HepG2 (cell line): ENCODE measurements around the gene GDAP2. TPM values are rescaled to one million over a fixed set of nuclear protein-coding genes. Genes with fewer than 3 reads are reported as not detected.

ENCODE experiments used
- DRAP1 ChIP-seq: IDR thresholded peaks from 2 replicates; pipeline ENCODE4 v1.6.1; 2016; ENCODE audit warnings: missing genetic modification reagents, missing compliant biosample characterization
- ELF1 ChIP-seq: sonication (generic); formaldehyde crosslinking; IDR thresholded peaks from 2 replicates; pipeline ENCODE4 v1.4.0; 2020; ENCODE audit warnings: missing genetic modification reagents
- EP300 ChIP-seq, 3 experiments: sonication (generic) in 1 of 3; formaldehyde crosslinking in 1 of 3; IDR thresholded peaks; 2 replicates each; pipeline versions ENCODE4 v1.5.1 to v1.6.1; 2011 to 2020; ENCODE audit warnings: low read depth in 2 of 3, low read length in 2 of 3, borderline replicate concordance in 1 of 3, improper control_type of control experiment in 1 of 3, mild to moderate bottlenecking in 1 of 3, missing genetic modification reagents in 1 of 3, moderate library complexity in 1 of 3
- FOSL1 ChIP-seq: sonication (generic); formaldehyde crosslinking; IDR thresholded peaks from 2 replicates; pipeline ENCODE4 v1.9.0; 2021; ENCODE audit warnings: missing genetic modification reagents, borderline replicate concordance
- KDM5B ChIP-seq: sonication (generic); formaldehyde crosslinking; IDR thresholded peaks from 2 replicates; pipeline ENCODE4 v1.4.0; 2020; ENCODE audit warnings: missing genetic modification reagents, mild to moderate bottlenecking, borderline replicate concordance
- MBNL3 ChIP-seq: fragments of 250-450 bp; sonication (Bioruptor Pico); conservative IDR thresholded peaks from 2 replicates; pipeline ENCODE4 v1.8.0; 2022; ENCODE audit warnings: mild to moderate bottlenecking, inconsistent platforms
- NR2C2 ChIP-seq: sonication (generic); formaldehyde crosslinking; IDR thresholded peaks from 2 replicates; pipeline ENCODE4 v1.4.0; 2020; ENCODE audit warnings: missing genetic modification reagents, mild to moderate bottlenecking, moderate library complexity, borderline replicate concordance
- RXRA ChIP-seq: sonication (generic); formaldehyde crosslinking; IDR thresholded peaks from 2 replicates; pipeline ENCODE4 v1.5.1; 2020; ENCODE audit warnings: missing genetic modification reagents
- SMAD3 ChIP-seq: sonication (generic); formaldehyde crosslinking; IDR thresholded peaks from 2 replicates; pipeline ENCODE4 v1.4.0; 2020; ENCODE audit warnings: missing genetic modification reagents
- ZBTB7A ChIP-seq: sonication (generic); formaldehyde crosslinking; IDR thresholded peaks from 2 replicates; pipeline ENCODE4 v1.8.0; 2022; ENCODE audit warnings: mild to moderate bottlenecking, missing genetic modification reagents
- ZFP36L2 ChIP-seq: sonication (generic); formaldehyde crosslinking; IDR thresholded peaks from 2 replicates; pipeline ENCODE4 v1.4.0; 2020; ENCODE audit warnings: missing genetic modification reagents
- ZGPAT ChIP-seq: IDR thresholded peaks from 2 replicates; pipeline ENCODE4 v1.6.1; 2016; ENCODE audit warnings: mild to moderate bottlenecking
- ZNF138 ChIP-seq: sonication (generic); formaldehyde crosslinking; IDR thresholded peaks from 2 replicates; pipeline ENCODE4 v1.5.0; 2020; ENCODE audit warnings: mild to moderate bottlenecking, low read depth, missing genetic modification reagents
- ZNF160 ChIP-seq: sonication (generic); formaldehyde crosslinking; IDR thresholded peaks from 2 replicates; pipeline ENCODE4 v1.8.0; 2022; ENCODE audit warnings: mild to moderate bottlenecking, inconsistent platforms, missing genetic modification reagents
- ZNF180 ChIP-seq: sonication (generic); formaldehyde crosslinking; IDR thresholded peaks from 2 replicates; pipeline ENCODE4 v1.4.0; 2020; ENCODE audit warnings: low read depth, missing genetic modification reagents, borderline replicate concordance
- polyA plus RNA-seq, 8 experiments: library from polyadenylated mRNA; depleted of rRNA in 3 of 8; stranded (reverse) in 7 of 8; unstranded in 1 of 8; fragments of >200 nt; fragmentation: Illumina TruSeq in 4 of 8; extraction: Trizol in 4 of 8; gene quantifications; 2 replicates each; pipeline versions ENCODE4 v1.2.1 to v1.2.3, GENCODE V29; 2011 to 2016; ENCODE audit warnings: low read depth in 4 of 8, missing spikeins in 1 of 8, mixed read lengths in 1 of 8; ENCODE audit not compliant: insufficient read depth in 1 of 8
- total RNA-seq, 5 experiments: library from RNA; depleted of rRNA; stranded (reverse); fragments of >200 nt; fragmentation: Illumina TruSeq; extraction: Trizol; gene quantifications; 2 replicates each; pipeline ENCODE4 v1.2.3, GENCODE V29; 2016; ENCODE audit warnings: low read depth in 1 of 5
- TF ChIP-seq, protein P1 (sequence below): sonication (generic); formaldehyde crosslinking; IDR thresholded peaks from 2 replicates; pipeline ENCODE4 v1.4.0; 2020; ENCODE audit warnings: missing genetic modification reagents, borderline replicate concordance
- TF ChIP-seq, protein P2 (sequence below): sonication (generic); formaldehyde crosslinking; IDR thresholded peaks from 2 replicates; pipeline ENCODE4 v1.5.1; 2020; ENCODE audit warnings: mild to moderate bottlenecking, missing genetic modification reagents
- TF ChIP-seq, protein P3 (sequence below): sonication (generic); formaldehyde crosslinking; IDR thresholded peaks from 2 replicates; pipeline ENCODE4 v1.4.0; 2020; ENCODE audit warnings: missing genetic modification reagents
- TF ChIP-seq, protein P4 (sequence below): sonication (generic); formaldehyde crosslinking; IDR thresholded peaks from 2 replicates; pipeline ENCODE4 v1.4.0; 2020; ENCODE audit warnings: missing genetic modification reagents

GDAP2 gene
- total and polyA plus RNA-seq, 2 of the 13 experiments (the other 11 are each of a cell fraction or from before 2014, with no cell fraction given): 11.4 to 23.2 TPM

DNA sequence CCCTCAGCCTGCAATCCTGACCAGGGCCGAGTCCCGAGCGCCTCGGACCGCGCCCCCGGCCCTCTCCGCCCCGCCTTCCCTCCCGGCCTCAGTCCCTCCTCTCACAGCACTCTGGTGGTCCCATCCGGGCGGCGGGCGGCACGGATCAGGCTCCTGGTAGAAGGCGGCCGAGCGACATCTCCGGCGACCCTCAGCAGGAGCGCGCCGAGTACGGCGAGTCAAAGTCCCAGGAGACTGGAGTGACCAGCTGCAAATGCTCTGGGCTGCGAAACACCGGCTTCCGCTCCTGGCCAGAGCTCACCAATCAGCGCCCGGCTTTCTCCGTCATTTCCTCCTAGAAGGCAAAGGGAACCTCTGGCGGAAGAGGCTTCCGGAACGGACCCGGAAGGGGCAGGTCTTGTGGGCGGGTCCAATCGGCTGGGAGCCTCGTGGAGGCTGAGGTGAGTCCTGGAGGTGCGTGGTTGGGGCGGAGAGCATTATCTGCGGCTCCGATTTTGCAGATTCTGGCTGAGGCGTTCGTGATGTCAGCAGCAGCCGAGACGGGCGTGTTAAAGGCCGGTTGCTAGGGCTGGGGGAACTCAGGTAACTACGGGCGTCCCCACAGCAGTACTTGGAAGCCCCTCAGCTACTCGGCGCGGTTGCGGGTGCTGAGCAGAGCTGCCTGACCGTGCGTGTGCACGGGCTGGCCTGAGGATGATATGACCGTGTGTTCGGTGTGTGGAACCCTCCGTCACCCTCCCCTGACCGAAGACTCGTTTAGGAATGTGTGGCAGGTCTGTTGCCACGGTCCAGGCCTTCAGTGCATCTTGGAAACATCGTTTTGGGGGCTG, at the start of gene GDAP2, which contains the start of gene WDR3 (continued):
- TF ChIP-seq DRAP1 (CRISPR knock-in tag) (peak; percentile 71), ZGPAT (CRISPR knock-in tag) (peak; percentile 60; the same call in 1 of the 2 replicates), RXRA (peak; percentile 43; the same call in 1 of the 2 replicates), MBNL3 (CRISPR knock-in tag) (no peak), ZFP36L2 (no peak), ZNF180 (CRISPR knock-in tag) (no peak), ZNF160 (peak; percentile 48; the same call in 1 of the 2 replicates), ZNF138 (CRISPR knock-in tag) (0 out of 2 replicates have a peak, but pooled peaks have one; percentile 68), ZBTB7A (CRISPR knock-in tag) (no peak), EP300 (IDR thresholded peaks at IDR 0.05; ENCODE audit: low read depth in 2 of 2, low read length in 2 of 2) (no peak), EP300 (CRISPR knock-in tag; IDR thresholded peaks at IDR 0.05; ENCODE audit: borderline replicate concordance) (no peak), NR2C2 (CRISPR knock-in tag) (peak; percentile 71), ELF1 (CRISPR knock-in tag) (peak; percentile 98), FOSL1 (CRISPR knock-in tag) (no peak), KDM5B (CRISPR knock-in tag) (peak; percentile 46; the same call in 1 of the 2 replicates), SMAD3 (no peak; the same call in 1 of the 2 replicates)
- TF ChIP-seq, protein P1, sequence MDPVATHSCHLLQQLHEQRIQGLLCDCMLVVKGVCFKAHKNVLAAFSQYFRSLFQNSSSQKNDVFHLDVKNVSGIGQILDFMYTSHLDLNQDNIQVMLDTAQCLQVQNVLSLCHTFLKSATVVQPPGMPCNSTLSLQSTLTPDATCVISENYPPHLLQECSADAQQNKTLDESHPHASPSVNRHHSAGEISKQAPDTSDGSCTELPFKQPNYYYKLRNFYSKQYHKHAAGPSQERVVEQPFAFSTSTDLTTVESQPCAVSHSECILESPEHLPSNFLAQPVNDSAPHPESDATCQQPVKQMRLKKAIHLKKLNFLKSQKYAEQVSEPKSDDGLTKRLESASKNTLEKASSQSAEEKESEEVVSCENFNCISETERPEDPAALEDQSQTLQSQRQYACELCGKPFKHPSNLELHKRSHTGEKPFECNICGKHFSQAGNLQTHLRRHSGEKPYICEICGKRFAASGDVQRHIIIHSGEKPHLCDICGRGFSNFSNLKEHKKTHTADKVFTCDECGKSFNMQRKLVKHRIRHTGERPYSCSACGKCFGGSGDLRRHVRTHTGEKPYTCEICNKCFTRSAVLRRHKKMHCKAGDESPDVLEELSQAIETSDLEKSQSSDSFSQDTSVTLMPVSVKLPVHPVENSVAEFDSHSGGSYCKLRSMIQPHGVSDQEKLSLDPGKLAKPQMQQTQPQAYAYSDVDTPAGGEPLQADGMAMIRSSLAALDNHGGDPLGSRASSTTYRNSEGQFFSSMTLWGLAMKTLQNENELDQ (CRISPR knock-in tag): no peak
- TF ChIP-seq, protein P2, sequence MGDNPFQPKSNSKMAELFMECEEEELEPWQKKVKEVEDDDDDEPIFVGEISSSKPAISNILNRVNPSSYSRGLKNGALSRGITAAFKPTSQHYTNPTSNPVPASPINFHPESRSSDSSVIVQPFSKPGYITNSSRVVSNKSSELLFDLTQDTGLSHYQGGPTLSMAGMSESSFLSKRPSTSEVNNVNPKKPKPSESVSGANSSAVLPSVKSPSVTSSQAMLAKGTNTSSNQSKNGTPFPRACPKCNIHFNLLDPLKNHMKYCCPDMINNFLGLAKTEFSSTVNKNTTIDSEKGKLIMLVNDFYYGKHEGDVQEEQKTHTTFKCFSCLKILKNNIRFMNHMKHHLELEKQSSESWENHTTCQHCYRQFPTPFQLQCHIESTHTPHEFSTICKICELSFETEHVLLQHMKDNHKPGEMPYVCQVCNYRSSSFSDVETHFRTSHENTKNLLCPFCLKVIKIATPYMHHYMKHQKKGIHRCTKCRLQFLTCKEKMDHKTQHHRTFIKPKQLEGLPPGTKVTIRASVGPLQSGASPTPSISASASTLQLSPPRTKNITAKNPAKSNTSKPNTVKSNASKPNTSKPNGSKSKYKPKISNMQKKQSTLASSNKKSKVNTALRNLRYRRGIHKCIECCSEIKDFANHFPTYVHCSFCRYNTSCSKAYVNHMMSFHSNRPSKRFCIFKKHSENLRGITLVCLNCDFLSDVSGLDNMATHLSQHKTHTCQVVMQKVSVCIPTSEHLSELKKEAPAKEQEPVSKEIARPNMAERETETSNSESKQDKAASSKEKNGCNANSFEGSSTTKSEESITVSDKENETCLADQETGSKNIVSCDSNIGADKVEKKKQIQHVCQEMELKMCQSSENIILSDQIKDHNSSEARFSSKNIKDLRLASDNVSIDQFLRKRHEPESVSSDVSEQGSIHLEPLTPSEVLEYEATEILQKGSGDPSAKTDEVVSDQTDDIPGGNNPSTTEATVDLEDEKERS: 0 out of 2 replicates have a peak, but pooled peaks have one; percentile 29
- TF ChIP-seq, protein P3, sequence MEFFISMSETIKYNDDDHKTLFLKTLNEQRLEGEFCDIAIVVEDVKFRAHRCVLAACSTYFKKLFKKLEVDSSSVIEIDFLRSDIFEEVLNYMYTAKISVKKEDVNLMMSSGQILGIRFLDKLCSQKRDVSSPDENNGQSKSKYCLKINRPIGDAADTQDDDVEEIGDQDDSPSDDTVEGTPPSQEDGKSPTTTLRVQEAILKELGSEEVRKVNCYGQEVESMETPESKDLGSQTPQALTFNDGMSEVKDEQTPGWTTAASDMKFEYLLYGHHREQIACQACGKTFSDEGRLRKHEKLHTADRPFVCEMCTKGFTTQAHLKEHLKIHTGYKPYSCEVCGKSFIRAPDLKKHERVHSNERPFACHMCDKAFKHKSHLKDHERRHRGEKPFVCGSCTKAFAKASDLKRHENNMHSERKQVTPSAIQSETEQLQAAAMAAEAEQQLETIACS: 0 out of 2 replicates have a peak, but pooled peaks have one; percentile 27
- TF ChIP-seq, protein P4, sequence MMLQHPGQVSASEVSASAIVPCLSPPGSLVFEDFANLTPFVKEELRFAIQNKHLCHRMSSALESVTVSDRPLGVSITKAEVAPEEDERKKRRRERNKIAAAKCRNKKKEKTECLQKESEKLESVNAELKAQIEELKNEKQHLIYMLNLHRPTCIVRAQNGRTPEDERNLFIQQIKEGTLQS (CRISPR knock-in tag): no peak
